Chondrocyte (in vitro differentiated cells): ENCODE measurements around the gene IQSEC3. TPM values are rescaled to one million over a fixed set of nuclear protein-coding genes. Genes with fewer than 3 reads are reported as not detected.

Source experiments
- DNase-seq: peaks from one replicate; pipeline ENCODE4 v3.0.0; 2021; ENCODE audit warnings: mixed read lengths, low spot score
- H3K27ac Mint-ChIP-seq: one replicate; pipeline ENCODE4 v1.8.0; 2021; ENCODE audit warnings: mild to moderate bottlenecking, moderate library complexity, mixed read lengths; ENCODE audit not compliant: unreplicated experiment
- H3K27me3 Mint-ChIP-seq: 2 replicates; pipeline ENCODE4 v1.8.0; 2021; ENCODE audit warnings: low read depth, mixed read lengths
- H3K36me3 Mint-ChIP-seq: 2 replicates; pipeline ENCODE4 v1.8.0; 2021; ENCODE audit warnings: low read depth, mixed read lengths
- H3K4me1 Mint-ChIP-seq: 2 replicates; pipeline ENCODE4 v1.8.0; 2021; ENCODE audit warnings: low read depth, mild to moderate bottlenecking, mixed read lengths
- H3K4me3 Mint-ChIP-seq: one replicate; pipeline ENCODE4 v1.8.0; 2021; ENCODE audit warnings: mild to moderate bottlenecking, moderate library complexity, mixed read lengths; ENCODE audit not compliant: unreplicated experiment
- H3K9me3 Mint-ChIP-seq: 2 replicates; pipeline ENCODE4 v1.8.0; 2021; ENCODE audit warnings: low read depth, mixed read lengths
- CTCF ChIP-seq: fragments of 200-600 bp; sonication (generic); IDR thresholded peaks from 2 replicates; pipeline ENCODE4 v1.5.0; 2021; ENCODE audit warnings: antibody characterized with exemption, mild to moderate bottlenecking, moderate library complexity
- total RNA-seq: library from RNA; stranded (reverse); gene quantifications from 3 replicates; pipeline ENCODE4 v1.2.1, GENCODE V29; 2021

Gene IQSEC3
- total RNA-seq, 1 donor from 2014 or later, result not detected

GRCh38 chr12:99605-100004 is 33.0 kb downstream of the IQSEC3 start:
- Mint-ChIP-seq H3K4me1 (peaks cover 41% of the 10 kb centered on the region), H3K36me3 (no peaks in the 10 kb centered on the region), H3K4me3 (peak overlapping the region; percentile 62), H3K9me3 (no peaks in the 10 kb centered on the region), H3K27ac (peak overlapping the region; percentile 52), H3K27me3 (peaks cover 24% of the 10 kb centered on the region)
- no peak for TF ChIP-seq CTCF
- DNase-seq, result no peak

GRCh38 chr12:101969-102878 is 35.7 kb downstream of the IQSEC3 start:
- no peak for TF ChIP-seq CTCF
- no peaks in the 10 kb centered on the region for H3K36me3 Mint-ChIP-seq
- no peak overlapping the region for H3K27ac Mint-ChIP-seq
- peaks cover 20% of the 10 kb centered on the region for H3K27me3 Mint-ChIP-seq
- H3K4me1 Mint-ChIP-seq, result peaks cover 34% of the 10 kb centered on the region
- no peaks in the 10 kb centered on the region for H3K9me3 Mint-ChIP-seq
- no peak for DNase-seq
- H3K4me3 Mint-ChIP-seq, result no peak overlapping the region

GRCh38 chr12:102879-103168 is 36.3 kb downstream of the IQSEC3 start:
- Mint-ChIP-seq H3K9me3 (no peaks in the 10 kb centered on the region), H3K4me1 (peaks cover 28% of the 10 kb centered on the region), H3K36me3 (no peaks in the 10 kb centered on the region), H3K27ac (no peak overlapping the region), H3K27me3 (peaks cover 20% of the 10 kb centered on the region), H3K4me3 (no peak overlapping the region)
- DNase-seq, result no peak
- TF ChIP-seq CTCF, result no peak

GRCh38 chr12:103169-103981 is 36.8 kb downstream of the IQSEC3 start:
- Mint-ChIP-seq H3K27me3 (peaks cover 18% of the 10 kb centered on the region), H3K4me3 (no peak overlapping the region), H3K27ac (no peak overlapping the region), H3K4me1 (peaks cover 22% of the 10 kb centered on the region), H3K36me3 (no peaks in the 10 kb centered on the region), H3K9me3 (no peaks in the 10 kb centered on the region)
- TF ChIP-seq CTCF, result no peak
- DNase-seq, result no peak

GRCh38 chr12:104551-105081 is 38.0 kb downstream of the IQSEC3 start:
- no peaks in the 10 kb centered on the region for H3K36me3 Mint-ChIP-seq
- H3K9me3 Mint-ChIP-seq, result no peaks in the 10 kb centered on the region
- no peak overlapping the region for H3K27ac Mint-ChIP-seq
- peaks cover 10% of the 10 kb centered on the region for H3K4me1 Mint-ChIP-seq
- no peak overlapping the region for H3K4me3 Mint-ChIP-seq
- TF ChIP-seq CTCF, result no peak
- no peak for DNase-seq
- H3K27me3 Mint-ChIP-seq, result peaks cover 17% of the 10 kb centered on the region
